Brain pericyte (primary cell): Measurements from ENCODE around the gene COX4I1.

Experiments
- DNase-seq: peaks from one replicate; pipeline ENCODE4 v3.0.0-alpha.2; 2012; ENCODE audit warnings: low read depth, low spot score

COX4I1 gene

DNA sequence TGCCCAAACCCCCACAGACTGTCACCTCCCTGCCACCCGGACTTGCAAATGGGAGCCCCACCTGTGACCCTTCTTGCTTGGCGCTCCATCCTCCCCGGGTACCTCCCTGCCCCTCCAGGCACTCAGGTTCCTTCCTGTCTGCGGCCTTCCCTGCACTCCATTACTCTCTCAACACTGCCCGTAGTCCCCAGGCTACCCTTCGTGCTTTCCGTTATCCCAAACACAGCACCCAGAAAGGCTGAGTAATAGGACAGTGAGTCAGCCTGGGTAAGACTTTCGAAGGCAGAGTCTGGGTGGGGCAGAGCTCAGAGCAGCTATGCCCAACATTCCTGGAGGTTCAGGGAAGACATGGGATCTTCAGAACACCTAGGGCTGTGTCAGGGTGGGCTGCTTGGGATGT, 32.0 kb upstream of the COX4I1 start:
- no peak for DNase-seq

DNA sequence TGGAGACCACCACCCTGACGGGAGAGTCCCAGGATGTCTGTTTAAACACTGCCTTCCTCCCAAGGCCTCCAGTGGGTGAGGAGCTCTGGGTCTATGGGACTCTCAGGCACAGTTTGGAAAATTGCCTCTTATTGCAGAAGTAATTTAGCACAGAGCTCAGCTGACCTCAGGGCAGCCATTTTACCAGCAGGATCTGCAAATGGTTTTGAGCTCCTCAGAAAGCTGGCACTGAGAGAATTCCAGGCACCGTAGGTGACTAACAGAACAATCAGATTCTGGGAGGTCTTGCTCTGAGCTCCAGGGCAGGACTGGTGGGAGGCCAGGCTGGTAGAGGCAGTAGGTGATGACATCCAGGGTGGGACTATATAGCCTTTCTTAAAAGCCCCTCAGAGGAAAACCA, 31.3 kb upstream of the COX4I1 start:
- DNase-seq = no peak

DNA sequence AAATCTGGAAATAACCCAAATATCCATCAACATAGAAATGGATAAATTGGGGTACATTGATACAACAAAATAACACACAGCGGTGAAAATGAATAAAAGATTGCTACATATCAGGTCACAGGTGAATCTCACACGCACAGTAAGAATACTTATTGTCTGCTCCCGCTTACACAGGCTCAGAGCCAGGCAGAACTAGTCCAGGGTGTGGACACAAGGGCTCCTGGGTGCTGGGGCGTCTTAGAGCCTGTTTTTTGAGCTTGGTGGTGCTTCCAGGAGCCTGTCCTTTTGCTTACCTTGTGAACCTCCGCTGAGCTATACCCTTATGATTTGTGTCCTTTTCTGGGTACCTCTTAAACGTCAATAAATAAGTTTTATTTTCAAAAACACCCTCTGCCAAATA, 28.8 kb upstream of the COX4I1 start:
- DNase-seq = no peak

DNA sequence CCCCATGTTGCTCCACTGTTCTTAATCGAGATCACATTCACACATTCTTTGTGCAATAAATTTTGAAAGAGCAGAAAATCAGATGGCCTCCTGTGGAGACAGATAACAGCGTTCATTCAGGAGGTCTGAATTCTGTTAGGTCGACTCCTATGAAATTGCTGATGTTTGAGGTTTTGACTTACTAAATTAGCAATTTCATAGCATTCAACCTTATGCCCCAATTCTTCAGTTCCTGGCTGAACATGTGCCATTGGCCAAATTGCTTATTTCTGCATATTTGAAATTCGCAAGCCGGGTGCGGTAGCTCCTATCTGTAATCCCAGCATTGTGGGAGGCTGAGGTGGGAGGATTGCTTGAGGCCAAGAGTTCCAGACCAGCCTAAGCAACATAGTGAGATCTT, 26.5 kb upstream of the COX4I1 start:
- no peak for DNase-seq

DNA sequence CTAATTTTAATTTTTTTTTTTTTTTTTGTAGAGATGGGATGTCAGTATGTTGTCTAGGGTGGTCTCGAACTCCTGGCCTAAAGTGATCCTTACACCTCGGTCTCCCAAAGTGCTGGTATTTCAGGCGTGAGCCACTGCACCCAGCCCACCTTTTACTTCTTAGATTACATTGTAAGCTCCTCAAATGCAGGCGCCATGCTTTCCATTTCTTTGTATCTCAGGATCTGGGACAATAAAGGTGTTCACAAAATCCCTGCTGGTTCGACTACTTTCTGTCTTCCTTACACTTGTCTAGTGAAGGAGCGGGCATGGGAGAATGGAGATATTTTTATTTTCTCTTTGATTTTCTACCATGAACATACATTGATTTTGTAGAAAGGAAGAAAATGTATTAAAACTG, 25.4 kb upstream of the COX4I1 start:
- no peak for DNase-seq

DNA sequence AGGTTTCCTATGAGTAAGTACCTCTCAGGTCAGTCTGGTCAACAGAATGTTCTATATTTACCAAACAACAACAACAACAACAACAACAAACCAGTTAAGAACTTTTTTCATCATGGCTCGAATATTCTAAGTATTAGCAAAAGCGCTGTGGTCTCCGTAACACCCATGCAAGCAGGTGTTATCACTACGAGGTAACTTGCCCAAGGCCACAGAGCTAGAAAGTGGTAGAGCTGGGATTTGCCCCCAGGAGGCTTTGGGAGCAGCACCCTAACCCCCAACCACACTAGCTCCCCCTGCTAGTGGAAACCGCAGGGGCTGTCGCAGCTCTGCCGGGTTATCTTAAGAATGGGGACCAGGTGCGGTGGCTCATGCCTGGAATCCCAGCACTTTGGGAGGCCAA, 24.7 kb upstream of the COX4I1 start:
- no peak for DNase-seq

DNA sequence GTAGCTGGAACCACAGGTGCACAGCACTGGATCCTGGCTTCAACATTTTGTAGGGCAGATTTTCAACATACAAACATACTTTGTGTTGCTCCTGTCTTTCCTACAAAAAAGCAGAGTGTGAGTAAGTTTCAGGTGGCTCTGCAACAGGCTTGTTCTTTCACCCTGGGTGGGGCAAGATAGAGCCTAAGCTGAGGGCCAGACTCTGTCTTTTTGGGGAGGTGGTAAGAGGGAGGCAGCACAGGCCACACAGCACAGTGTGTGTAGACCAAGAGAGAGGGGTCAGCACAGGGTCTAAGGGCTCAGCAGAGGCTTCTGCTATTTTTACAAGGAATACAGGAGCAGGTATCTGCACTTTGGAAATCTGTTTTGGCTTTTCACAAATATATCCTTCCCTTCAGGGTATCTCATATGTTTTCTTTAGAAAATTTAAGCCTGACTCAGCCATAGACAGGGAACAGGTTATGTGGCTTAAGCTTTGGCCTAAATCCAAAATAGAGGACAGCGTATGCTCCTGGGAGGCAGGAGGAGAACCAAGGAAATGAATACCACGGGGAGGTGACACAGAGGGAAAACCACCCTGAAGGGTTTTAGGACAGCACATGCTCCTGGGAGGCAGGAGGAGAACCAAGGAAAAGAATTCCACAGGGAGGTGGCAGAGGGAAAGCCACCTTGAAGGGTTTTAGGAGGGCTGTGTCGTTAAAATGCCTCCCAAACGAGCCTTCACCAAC, 21.7 kb upstream of the COX4I1 start:
- DNase-seq = no peak

DNA sequence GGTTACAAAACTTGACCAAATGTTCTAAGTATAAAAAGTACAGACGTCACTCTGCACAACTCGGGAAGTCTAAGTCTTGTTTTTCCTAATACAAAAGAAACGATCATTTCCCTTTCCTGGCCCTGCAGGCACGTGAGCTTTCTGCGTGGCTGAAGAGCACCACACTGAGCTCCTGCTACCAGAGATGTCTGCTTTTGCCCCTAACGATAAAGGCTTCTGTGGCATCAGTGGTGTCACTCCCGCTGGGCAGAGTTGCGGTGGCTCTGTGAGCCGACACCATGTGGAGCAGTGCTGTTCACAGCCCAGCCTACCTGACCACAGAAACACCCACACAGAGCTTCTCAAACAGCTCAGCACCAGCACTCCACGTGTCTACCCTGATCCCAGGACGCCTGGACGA, 20.6 kb upstream of the COX4I1 start:
- DNase-seq = no peak

DNA sequence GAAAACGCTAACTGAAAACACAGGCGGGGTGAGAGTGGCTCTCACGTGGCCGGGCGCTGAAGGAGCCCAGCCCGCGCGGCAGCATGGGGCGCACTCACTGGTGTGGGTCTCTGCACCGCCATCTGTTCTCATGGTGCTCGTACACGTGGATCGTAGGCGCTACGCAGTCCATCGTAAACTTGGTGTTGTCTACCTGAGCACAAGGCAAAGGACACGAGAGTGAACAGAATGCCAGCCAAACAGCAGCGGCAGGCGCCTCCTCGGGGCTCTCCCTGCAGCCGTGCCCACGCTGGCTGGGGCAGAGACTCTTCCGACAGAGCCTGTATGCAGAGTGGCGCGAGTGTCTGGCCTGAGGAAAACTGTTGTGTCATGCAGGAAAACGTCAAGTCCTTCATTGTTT, 19.2 kb upstream of the COX4I1 start:
- no peak for DNase-seq

DNA sequence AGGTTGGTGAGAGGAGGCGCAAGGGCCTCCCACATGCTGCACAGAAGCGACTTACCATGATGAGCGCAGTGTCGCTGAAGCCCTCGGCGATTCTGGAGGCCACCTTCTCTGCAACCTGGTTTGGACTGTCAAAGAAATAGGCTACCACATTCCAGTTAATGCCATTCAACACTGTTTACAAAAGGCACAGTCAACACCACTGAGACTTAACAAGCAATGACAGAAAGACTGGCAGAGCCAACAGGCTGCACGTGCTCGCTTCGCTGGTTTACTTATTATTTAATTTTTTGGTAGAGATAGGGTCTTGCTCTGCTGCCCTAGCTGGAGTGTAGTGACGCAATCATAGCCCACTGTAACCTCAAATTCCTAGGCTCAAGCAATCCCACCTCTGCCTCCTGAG, 18.3 kb upstream of the COX4I1 start:
- no peak for DNase-seq

DNA sequence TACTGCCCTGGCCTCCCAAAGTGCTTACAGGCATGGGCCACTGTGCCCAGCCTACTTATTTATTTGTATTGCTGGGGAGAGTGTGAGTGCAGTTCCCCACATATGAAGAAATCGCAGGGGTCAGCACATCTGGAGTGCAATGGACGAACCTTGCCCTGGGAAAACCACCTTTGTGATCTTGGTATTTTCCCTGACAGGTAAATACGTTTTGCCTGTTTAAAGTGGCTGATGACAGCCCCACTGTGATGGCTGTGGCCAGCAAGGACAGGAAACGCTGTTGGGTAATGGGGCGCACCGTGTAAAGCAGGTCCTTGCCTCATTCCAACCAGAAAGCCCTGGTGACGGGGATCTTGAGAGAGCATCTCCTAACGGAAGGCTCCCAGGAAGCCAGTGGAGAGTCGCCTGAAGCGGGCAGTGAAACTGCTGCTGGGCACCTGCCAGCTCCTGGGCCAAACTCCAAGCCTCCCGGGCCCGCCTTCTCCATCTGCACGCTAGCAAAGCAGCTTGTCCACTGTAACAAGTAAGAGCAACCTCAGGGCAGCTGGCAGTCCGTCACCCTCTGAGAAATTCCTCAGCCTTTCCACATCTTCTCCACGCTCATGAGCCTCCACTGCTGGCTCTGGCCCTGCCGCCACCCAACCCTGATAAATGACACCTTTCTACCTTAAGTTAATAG, 17.7 kb upstream of the COX4I1 start:
- DNase-seq = no peak

DNA sequence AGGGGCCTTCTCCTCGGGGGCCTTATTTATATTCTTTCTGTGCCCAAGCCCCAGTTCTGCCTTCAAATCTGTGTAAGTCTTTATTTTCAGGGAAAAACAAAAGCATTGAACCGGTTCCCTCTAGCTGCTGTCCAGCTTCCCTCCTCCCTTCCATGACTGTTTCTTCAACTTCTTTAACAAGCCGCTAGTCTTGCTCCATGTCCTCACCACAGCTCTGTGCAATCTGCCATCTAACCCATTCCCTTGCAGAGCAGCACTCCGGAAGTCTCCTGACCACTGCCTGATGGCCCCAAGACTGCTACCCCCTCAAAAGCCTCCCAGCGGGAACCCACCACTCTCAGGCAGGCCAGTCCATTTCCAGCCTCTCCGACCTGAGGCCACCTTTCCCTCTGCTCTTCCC, 17.0 kb upstream of the COX4I1 start:
- no peak for DNase-seq

DNA sequence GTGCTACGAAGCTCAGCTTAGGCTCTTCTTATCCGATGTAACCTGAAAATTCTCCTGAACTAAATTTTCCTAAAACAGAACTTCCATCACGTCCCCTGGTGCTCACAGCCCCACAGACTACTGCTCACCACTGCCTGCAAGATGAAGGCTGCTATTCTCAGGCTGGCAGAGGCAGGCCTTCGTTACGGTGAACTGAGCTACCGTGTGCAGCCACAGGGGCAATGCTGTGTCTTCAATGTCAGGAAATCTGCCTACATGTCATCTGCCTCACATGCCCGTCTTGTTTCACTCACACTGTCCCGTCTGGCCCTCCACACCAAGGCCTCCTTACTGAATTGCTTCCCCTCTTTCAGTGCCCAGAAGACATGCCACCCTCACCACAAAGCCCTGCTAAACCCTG, 16.1 kb upstream of the COX4I1 start:
- DNase-seq = no peak

DNA sequence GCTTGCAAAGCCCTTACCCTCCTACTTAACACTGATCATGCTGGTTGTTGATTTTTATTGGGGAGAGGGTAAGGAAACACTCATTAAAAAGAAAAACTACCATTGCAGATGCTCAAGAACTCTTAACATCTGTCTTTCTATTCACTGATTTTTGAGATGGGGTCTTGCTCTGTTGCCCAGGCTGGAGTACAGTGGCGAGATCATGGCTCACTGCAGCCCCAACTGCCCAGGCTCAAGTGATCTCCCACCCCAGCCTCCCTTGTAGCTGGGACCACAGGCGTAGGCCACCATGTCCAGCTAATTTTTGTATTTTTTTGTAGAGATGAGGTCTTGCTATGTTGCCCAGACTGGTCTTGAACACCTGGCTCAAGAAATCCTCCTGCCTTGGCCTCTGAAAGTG, 14.7 kb upstream of the COX4I1 start:
- DNase-seq = no peak

DNA sequence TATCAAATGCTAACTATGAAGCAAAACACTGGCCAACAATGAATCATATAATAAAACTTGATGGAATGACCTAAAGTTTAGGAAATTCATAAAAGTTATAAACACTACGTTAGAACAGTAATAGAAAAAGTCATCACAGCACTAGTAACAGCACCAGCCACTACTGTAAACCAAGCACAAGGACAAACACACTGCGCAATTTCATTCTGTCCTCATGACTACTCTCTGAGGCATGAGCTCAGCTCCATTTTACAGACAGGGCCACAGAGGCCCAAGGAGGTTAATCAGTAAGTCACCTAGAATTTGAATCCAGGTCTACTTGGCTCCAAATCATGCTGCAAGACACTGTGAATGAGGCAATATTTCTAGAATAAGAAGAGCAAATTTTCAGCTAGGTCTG, 13.6 kb upstream of the COX4I1 start:
- DNase-seq = no peak

DNA sequence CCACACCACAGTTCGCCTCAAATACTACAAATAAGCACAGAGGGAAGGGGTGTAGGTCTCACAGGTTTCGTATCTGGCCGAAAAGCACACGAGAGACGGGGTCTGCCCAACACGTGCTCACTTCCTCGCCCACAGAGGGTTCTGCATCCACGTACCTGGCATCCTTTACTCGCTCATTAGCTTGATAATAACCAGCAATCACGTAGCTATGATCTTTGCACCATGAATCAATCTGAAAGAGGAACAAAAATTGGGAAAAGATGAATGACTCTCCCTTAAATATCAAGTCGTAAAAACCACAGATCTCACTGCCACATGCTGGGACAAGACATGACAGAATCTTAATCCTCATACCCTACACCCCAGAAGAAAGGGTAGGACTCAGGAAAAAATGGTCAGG, 10.7 kb upstream of the COX4I1 start:
- DNase-seq = no peak

DNA sequence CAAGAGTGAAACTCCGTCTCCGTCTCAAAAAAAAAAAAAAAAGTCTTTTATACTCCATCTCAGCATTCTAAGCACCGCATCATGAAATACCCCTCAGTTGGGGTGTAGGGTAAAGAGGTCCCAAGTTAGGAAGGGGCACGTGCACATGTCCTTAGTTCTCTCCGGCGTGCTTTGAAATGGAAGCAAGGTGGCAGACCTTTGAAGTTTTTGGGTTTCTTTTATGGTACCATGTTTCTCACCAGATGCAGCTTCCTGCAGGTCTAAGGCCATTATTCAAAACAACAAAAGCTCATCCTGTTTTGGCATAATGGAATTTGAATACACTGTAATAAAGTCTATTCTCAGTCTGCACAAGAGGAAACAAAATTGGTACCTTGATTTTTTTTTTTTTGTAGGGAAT, 9.7 kb upstream of the COX4I1 start:
- no peak for DNase-seq

DNA sequence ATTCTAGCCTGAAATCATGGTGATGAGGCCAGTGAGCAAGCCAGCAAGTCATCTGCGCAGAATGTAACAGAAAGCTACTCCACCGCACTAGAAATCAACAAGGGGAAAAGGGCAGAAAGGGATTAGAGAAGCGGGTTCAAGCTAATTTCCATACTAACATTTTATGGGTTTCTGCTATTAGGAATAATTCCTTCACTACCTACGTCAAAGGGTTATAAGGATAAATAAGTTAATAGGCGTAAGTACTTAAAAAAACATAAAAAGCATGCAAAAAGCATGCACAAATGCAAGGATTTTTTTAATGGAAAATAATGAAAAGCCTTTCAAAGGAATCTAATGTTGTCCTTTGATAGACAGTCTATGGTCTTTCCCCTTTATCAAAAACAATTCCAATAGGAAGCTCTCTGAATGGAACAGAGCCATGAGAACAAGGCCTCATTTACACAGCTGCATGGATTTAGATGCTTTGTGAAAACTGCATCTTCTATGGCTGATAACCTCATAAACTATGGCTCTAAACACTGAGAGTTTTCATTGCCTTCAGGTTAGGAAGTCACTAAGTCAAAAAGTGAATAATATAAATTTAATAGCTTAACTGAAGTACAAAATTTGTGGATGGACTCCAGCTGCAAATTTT, 5.7 kb upstream of the COX4I1 start:
- DNase-seq = no peak

DNA sequence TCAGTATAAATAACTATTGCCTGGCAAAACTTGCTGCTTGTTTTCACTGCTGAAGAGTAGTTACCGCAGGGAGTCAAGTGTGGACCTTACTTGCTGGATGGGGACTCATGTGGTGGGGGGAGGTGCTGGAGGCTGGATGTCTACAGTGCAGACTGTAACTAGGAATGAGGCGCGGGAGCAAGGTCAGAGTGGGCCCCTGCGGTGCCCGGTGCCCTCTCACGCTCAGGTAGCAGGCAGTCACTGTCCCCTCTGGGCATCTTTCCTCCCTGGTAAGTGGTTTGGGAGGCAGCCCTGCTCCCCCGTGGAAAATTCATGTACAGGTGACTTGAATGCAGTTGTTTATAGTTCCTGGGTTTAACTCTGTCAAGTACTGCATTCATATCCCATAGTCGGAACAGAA, 4.8 kb upstream of the COX4I1 start:
- DNase-seq = no peak

DNA sequence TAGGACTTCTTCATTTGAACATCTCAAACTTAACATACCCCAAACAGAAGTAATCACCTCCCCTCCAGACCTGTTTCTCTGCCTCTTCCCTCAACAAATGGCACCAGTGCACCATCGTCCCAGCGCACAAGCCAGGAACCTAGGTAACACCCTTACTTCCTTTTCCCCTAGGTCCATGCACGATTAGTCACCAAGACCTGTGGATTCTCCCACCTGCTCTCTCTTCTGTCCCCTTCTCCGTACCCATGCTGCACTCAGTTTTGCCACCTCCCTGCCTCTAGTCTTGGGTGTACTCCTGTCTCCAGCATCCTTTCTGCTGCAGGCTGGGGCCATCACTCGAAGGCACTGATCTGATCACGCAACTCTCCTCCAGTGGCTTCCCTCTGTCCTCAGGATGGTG, 3.3 kb upstream of the COX4I1 start:
- DNase-seq = no peak

DNA sequence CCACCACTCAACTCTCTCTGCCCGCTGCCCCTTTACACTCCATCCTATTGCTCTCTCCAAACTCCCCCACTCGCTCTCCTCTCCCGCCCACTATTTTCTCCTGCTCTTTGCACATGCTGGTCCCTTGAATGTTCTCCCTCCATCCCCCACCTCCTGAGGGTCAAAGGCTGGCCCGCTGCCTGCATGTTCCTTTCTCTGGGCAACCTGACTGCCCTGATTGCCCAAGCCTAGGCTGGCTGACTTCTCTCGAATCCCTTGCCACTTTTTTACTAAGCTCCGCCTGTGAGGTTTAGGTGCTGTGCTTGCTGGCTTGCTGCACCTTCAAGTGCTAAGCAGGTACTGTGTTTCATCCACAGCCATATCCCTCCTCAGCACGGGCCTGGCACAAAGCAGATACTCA, 2.9 kb upstream of the COX4I1 start:
- DNase-seq = no peak

DNA sequence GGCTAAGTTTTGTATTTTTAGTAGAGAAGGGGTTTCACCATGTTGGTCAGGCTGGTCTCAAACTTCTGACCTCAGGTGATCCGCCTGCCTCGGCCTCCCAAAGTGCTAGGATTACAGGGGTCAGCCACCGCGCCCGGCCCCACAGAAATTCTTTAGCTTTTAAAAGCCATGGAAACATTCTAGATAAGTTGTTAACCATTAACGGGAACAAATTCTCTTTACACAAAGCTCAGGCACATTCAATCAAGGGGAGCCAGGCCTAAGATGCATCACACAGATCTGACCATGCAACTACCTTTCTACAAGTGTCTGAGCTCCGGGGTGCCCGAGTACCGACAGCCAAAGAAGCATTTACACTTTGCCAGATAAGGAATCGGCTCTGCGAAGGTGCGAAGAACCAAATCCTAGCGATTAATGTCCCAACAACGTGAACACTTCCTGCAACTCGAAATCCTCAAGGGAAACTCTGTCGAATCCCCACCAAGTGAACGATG, 1.2 kb upstream of the COX4I1 start:
- no peak for DNase-seq

DNA sequence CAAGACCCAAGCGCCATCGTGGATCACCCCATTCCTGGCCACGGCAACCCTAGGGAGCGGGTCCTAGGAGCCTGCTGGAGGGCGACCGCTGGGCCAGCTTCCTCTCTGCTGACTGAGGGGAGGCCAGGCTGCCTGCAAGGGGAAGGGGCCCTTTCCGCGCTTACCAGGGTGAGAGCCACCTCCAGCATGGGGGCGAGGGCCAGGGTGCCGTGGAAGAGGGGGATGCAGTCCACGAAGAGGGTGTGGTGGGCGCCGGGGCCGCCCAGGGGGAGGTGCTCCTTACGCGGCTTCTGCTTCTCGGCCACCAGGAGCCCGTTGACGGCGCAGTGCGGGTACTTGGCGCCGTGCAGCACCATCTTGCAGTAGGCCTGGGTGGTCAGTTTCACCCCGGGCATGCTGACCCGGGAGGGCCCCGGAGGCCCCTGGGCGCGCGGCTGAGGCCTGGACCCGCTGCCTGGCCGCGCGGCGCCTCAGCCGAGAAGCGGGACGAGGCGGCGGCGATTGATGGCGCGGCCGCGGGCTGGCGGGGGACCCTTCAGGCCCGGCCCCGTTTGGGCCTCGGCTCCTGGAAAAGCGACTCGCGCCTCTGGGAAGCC, 496 bp upstream of the COX4I1 start:
- DNase-seq = no peak
